MG63 (cell line): Measurements from ENCODE around the gene APOA5. TPM values are rescaled to one million over a fixed set of nuclear protein-coding genes. Genes with fewer than 3 reads are reported as not detected.

Experiments
- DNase-seq: peaks from one replicate; pipeline ENCODE4 v3.0.0-alpha.2; 2020
- H3K27me3 ChIP-seq: fragments of 250-450 bp; sonication (Bioruptor Pico); 2 replicates; pipeline ENCODE4 v1.5.1; 2020; ENCODE audit warnings: mild to moderate bottlenecking, moderate library complexity
- H3K36me3 ChIP-seq: fragments of 250-450 bp; sonication (Bioruptor Pico); 2 replicates; pipeline ENCODE4 v1.5.1; 2020; ENCODE audit warnings: mild to moderate bottlenecking, moderate library complexity
- H3K4me3 ChIP-seq: fragments of 250-450 bp; sonication (Bioruptor Pico); 2 replicates; pipeline ENCODE4 v1.5.1; 2020; ENCODE audit warnings: mild to moderate bottlenecking, moderate library complexity
- H3K9me3 ChIP-seq: fragments of 250-450 bp; sonication (Bioruptor Pico); 2 replicates; pipeline ENCODE4 v1.5.1; 2020; ENCODE audit warnings: mild to moderate bottlenecking, moderate library complexity
- total RNA-seq: library from RNA; depleted of rRNA; stranded (reverse); fragments of >200 nt; shearing (Covaris generic); gene quantifications from 2 replicates; pipeline ENCODE4 v1.2.3, GENCODE V29; 2014; ENCODE audit warnings: low replicate concordance

APOA5 gene
- total RNA-seq, 1 experiment from 2014 or later: not detected

- no peak overlapping the region for H3K4me3 ChIP-seq
- no peak for DNase-seq
- H3K27me3 ChIP-seq: no peaks in the 10 kb centered on the region
- H3K9me3 ChIP-seq: no peaks in the 10 kb centered on the region
- H3K36me3 ChIP-seq: peaks cover 17% of the 10 kb centered on the region
These were observed 1.3 kb downstream of the APOA5 start for GRCh38 chr11:116790167-116791001.

- Histone ChIP-seq H3K36me3 (peaks cover 32% of the 10 kb centered on the region), H3K27me3 (no peaks in the 10 kb centered on the region), H3K4me3 (no peak overlapping the region), H3K9me3 (no peaks in the 10 kb centered on the region)
- no peak for DNase-seq
These were observed 2.7 kb downstream of the APOA5 start for GRCh38 chr11:116788975-116789374.

GRCh38 chr11:116788534-116788933 lies 3.1 kb downstream of the APOA5 start:
- Histone ChIP-seq H3K27me3 (no peaks in the 10 kb centered on the region), H3K36me3 (peaks cover 35% of the 10 kb centered on the region), H3K4me3 (peak overlapping the region; percentile 89), H3K9me3 (no peaks in the 10 kb centered on the region)
- DNase-seq: no peak

DNA sequence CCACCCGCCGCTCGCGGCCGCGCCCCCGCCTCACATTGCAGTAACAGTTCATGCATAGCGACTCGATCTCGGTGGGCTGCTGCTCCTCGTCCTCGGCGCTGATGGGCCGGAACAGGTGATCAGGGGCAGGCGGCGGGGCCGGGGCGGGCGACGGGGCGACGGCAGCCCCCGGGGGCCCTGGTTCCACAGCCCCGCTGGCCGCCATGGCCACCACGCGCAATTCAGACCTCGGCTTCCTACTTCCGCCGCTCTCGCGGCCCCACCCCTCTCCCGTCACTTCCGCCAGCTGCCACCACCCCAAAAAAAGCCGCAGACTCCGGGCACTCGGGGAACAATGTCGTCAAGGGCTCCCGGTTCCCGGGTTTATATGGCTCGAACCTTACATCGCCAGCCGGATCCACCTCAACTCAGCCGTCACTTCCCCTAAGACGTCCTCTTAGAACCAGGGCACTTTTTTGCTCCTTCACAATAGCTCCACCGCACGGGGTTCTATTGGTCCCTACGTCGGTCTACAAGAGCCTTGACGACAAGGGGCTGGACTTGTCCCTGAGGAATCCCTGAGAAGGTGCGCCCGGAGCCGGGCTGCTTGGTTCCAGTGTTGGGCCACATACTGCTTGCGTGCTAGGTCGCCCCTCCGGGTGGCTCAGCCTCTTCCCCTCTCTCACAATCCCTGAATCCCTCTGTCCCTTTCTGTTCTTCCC lies 3.7 kb downstream of the APOA5 start, which contains the start of gene ZPR1:
ZPR1 (minus strand) TSS at position 238 of the 701 bp plus-strand sequence; CDS start at position 205, 33 bp downstream.
- Histone ChIP-seq H3K27me3 (no peaks in the 10 kb centered on the region), H3K36me3 (peaks cover 41% of the 10 kb centered on the region), H3K4me3 (peak within 1 kb of the TSS; percentile 89), H3K9me3 (no peaks in the 10 kb centered on the region)
- peak; percentile 73 for DNase-seq

GRCh38 chr11:116787436-116787785 lies 4.3 kb downstream of the APOA5 start:
- peak overlapping the region; percentile 89 for H3K4me3 ChIP-seq
- no peaks in the 10 kb centered on the region for H3K27me3 ChIP-seq
- DNase-seq: no peak
- no peaks in the 10 kb centered on the region for H3K9me3 ChIP-seq
- peaks cover 46% of the 10 kb centered on the region for H3K36me3 ChIP-seq

GRCh38 chr11:116786966-116787365 lies 4.7 kb downstream of the APOA5 start:
- Histone ChIP-seq H3K4me3 (peak overlapping the region; percentile 89), H3K27me3 (no peaks in the 10 kb centered on the region), H3K9me3 (no peaks in the 10 kb centered on the region), H3K36me3 (peaks cover 50% of the 10 kb centered on the region)
- no peak for DNase-seq

GRCh38 chr11:116786326-116786725 lies 5.4 kb downstream of the APOA5 start:
- peaks cover 55% of the 10 kb centered on the region for H3K36me3 ChIP-seq
- peak overlapping the region; percentile 89; the same call in 1 of the 2 replicates for H3K4me3 ChIP-seq
- no peak for DNase-seq
- H3K27me3 ChIP-seq: no peaks in the 10 kb centered on the region
- no peaks in the 10 kb centered on the region for H3K9me3 ChIP-seq

DNA sequence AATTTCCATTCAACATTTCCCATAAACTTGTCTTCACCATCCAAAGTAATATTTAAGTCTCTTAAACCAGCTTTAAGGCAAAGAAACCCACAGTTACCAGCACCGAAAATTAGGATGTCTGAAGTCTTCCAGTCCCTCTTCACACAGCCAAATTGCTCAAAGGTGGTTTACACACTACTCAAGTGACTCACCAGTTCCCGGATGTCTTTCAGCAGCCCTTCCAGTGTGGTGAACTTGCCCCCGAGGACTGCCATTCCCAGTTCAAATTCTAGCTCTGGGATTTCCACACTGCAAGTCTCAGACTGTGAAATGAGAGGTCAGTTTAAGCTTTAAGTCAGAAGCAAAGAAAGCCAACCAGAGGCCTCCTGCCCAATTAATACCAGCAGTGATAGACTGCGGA lies 9.0 kb downstream of the APOA5 start:
- Histone ChIP-seq H3K9me3 (no peaks in the 10 kb centered on the region), H3K27me3 (no peaks in the 10 kb centered on the region), H3K4me3 (no peak overlapping the region), H3K36me3 (peaks cover 87% of the 10 kb centered on the region)
- DNase-seq: peak; percentile 24

- peaks cover 68% of the 10 kb centered on the region for H3K36me3 ChIP-seq
- H3K9me3 ChIP-seq: no peaks in the 10 kb centered on the region
- no peak for DNase-seq
- H3K27me3 ChIP-seq: no peaks in the 10 kb centered on the region
- no peak overlapping the region for H3K4me3 ChIP-seq
These were observed 13.1 kb downstream of the APOA5 start for GRCh38 chr11:116778556-116778955.

GRCh38 chr11:116777056-116777455 lies 14.6 kb downstream of the APOA5 start:
- DNase-seq: no peak
- Histone ChIP-seq H3K36me3 (peaks cover 55% of the 10 kb centered on the region), H3K9me3 (no peaks in the 10 kb centered on the region), H3K4me3 (no peak overlapping the region), H3K27me3 (no peaks in the 10 kb centered on the region)

GRCh38 chr11:116776522-116776984 lies 15.1 kb downstream of the APOA5 start:
- Histone ChIP-seq H3K36me3 (peaks cover 52% of the 10 kb centered on the region), H3K9me3 (no peaks in the 10 kb centered on the region), H3K4me3 (no peak overlapping the region), H3K27me3 (no peaks in the 10 kb centered on the region)
- no peak for DNase-seq

DNA sequence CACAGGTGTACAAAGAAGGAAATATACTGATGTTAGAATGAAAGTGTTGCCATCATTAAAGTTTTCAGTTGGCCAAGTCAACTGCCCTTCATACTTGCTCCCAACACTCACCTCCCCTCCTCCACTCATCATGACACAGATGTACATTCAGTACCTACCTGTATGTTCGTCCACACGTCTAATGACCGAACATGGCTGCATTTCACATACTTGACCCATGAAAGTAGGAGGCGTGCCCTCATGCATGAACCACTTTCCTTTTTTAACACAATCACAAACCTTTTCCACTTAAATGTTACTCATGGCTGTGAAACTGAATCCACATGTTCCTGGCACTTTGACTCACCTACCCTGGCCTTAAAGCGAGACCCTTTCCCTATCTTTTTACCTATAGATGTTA lies 15.7 kb downstream of the APOA5 start:
- no peak overlapping the region for H3K4me3 ChIP-seq
- peaks cover 48% of the 10 kb centered on the region for H3K36me3 ChIP-seq
- no peaks in the 10 kb centered on the region for H3K27me3 ChIP-seq
- no peak for DNase-seq
- no peaks in the 10 kb centered on the region for H3K9me3 ChIP-seq

- H3K36me3 ChIP-seq: peaks cover 38% of the 10 kb centered on the region
- H3K27me3 ChIP-seq: no peaks in the 10 kb centered on the region
- H3K9me3 ChIP-seq: no peaks in the 10 kb centered on the region
- DNase-seq: no peak
- no peak overlapping the region for H3K4me3 ChIP-seq
These were observed 17.0 kb downstream of the APOA5 start for GRCh38 chr11:116774661-116775060.

DNA sequence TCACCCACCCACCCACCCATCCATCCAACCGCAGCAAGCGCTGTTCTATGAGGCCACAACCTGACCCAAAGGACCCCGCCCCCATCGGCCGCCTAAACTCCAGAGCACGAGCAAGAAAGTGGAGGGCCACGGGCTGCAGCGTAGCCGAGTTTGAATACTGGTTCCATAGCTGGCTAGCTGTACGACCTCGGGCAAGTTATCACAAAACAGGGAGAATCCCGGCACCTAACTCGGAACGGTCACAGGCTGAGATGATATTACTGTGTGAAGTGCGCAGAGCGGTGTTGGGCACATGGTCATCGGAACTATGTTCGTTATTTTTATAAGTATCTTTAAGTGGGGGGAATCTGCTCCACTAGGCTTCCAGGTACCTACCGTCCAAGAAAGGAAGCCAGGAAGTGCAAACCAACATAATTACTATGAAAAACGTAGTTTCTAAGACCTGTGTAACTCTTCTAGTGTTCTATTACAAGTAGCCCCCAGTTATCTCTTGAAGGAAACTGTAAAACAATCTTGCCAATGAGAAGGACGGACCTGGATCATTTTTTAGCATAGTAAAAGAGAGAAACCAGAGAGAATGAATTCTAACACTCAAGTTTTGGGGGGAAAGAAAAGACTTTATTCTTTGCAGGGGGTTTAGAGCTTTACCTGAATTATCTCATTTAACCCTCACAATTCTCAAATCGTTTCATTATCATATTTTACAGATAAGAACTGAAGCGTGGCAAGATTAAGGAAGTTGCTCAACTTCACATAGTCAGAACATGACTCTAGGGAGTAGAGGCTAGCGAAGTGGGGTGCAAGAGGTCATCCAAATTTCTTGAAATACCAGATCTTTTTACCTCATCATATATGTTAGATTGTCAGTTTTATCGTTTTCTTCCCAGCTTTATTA lies 18.2 kb downstream of the APOA5 start:
- Histone ChIP-seq H3K36me3 (peaks cover 33% of the 10 kb centered on the region), H3K9me3 (no peaks in the 10 kb centered on the region), H3K27me3 (no peaks in the 10 kb centered on the region), H3K4me3 (peak overlapping the region; percentile 96)
- no peak for DNase-seq

DNA sequence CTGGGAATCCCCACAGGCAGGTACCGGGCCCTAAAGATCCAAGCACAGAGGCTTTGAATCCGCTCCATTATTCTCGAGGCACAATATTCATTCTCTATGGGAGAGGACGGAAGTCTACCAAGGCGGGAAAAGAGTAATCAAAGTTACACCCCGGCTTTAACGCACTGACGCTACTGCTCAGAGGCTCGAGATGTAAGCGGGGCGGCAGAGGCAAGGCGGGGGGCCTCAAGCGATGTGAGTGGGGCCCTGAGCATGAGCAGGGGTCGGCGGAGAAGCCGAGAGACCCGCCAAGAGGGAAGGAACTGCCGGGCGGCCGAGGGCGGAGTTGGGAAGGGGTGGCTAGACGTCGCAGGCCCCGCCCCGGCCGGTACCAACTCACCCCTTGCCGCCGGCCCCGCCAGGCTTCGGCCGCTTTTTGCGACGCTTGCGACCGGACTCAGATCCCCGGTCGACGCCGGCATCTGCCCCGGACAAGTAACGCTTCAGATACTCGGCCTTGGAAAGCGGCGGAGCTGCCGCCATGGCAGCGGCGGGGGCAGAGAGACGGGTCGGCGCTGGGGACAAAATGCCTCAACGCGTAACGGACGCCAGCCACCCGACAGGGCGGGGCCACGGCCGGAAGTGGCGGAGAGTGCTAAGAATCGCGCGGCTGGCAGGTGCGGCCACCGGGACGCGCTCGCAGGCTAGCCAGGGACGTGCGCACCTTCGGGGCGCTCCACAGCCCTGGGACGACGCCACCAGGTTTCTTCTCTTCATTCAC lies 19.1 kb downstream of the APOA5 start, which contains the start of gene BUD13:
BUD13 (minus strand) TSS at position 545 of the 760 bp plus-strand sequence; CDS start at position 522, 23 bp downstream.
- Histone ChIP-seq H3K9me3 (no peaks in the 10 kb centered on the region), H3K27me3 (no peaks in the 10 kb centered on the region), H3K36me3 (peaks cover 25% of the 10 kb centered on the region), H3K4me3 (peak within 1 kb of the TSS; percentile 96)
- DNase-seq: peak; percentile 89

GRCh38 chr11:116771935-116772334 lies 19.7 kb downstream of the APOA5 start:
- DNase-seq: no peak
- Histone ChIP-seq H3K9me3 (no peaks in the 10 kb centered on the region), H3K27me3 (no peaks in the 10 kb centered on the region), H3K4me3 (peak overlapping the region; percentile 96), H3K36me3 (peaks cover 24% of the 10 kb centered on the region)
